GM12873 (cell line): Measurements from ENCODE around the gene ADH1A.

Experiments
- TF ChIP-seq, protein P1 (sequence below): IDR thresholded peaks from 2 replicates; pipeline ENCODE4 v1.5.1; 2012; ENCODE audit warnings: low read depth, mild to moderate bottlenecking, moderate library complexity, low read length, control low read depth; ENCODE audit not compliant: insufficient read depth; ENCODE audit errors: missing control alignments

ADH1A gene

DNA sequence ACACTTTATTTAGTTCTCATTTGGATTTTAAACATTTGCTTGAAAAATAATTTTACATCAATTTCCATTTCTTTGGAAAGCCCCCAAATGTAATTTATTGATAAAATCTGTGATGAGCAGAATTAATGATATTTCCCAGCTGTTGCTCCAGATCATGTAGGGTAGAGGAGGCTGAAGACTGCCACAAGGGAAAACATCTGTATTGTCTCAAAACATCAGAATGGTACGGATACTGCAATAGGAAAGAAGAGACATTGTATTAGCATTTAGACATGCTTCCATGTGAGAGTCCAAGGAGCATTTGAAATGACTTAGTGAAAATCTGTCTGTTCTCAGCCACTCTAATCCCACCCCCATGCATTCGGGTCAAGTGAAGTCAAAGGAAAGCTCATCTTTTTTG lies 14.4 kb downstream of the ADH1A start:
- TF ChIP-seq, protein P1, sequence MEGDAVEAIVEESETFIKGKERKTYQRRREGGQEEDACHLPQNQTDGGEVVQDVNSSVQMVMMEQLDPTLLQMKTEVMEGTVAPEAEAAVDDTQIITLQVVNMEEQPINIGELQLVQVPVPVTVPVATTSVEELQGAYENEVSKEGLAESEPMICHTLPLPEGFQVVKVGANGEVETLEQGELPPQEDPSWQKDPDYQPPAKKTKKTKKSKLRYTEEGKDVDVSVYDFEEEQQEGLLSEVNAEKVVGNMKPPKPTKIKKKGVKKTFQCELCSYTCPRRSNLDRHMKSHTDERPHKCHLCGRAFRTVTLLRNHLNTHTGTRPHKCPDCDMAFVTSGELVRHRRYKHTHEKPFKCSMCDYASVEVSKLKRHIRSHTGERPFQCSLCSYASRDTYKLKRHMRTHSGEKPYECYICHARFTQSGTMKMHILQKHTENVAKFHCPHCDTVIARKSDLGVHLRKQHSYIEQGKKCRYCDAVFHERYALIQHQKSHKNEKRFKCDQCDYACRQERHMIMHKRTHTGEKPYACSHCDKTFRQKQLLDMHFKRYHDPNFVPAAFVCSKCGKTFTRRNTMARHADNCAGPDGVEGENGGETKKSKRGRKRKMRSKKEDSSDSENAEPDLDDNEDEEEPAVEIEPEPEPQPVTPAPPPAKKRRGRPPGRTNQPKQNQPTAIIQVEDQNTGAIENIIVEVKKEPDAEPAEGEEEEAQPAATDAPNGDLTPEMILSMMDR, result no peak

DNA sequence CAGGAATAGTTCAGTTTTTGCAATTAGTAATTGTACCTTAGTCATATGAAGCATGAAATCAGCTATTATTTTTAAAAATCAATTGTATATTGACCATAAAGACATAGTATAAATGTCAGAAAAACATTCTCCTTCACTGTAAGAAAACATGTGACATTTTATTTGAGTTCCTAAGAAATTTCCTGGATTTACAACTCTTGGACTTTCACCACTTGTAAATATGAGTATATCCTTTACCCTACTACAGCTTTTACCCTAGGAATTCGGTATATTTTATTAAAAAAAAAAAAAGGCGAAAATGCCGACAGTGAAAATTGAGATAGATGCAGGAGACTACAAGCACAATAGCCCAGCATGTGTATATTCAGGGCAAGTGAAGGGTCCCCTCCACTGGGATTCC lies 14.9 kb downstream of the ADH1A start:
- TF ChIP-seq, protein P1, result no peak

DNA sequence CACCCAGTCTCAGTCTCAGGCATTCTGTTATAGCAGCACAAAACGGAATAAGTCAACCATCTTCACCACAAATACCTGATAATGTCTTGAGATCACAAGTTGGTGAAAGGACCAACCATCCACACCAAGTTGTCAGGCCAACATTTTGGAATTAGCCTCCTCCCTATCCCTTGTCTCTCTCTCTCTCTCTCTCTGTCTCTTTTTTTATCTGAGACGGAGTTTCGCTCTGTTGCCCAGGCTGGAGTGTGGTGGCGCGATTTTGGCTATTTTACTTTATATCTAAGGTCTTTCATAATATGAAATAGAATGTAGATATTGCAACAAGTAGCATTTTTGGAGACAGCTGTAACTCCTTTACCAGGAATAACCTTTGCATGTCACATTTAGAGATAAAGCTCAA lies 15.7 kb downstream of the ADH1A start:
- TF ChIP-seq, protein P1, result no peak

DNA sequence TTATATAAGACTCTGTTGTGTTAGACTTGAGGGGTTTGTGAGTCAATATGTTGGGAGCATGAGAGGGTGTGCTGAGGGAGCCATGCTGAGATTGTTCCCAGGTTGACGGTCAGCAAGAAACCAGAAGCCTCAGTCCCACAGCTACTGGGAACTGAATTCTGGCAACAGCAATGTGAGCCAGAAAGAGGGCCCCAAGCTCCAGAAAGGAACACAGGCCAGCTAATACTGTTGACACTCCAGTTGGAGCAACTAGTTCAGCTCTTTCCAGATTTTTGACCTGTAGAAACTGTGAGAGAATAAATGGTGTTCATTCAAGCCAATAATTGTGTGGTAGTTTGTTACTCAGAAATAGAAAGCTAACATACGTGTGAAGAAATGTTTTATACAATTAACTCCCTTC lies 17.1 kb downstream of the ADH1A start:
- TF ChIP-seq, protein P1, result no peak

DNA sequence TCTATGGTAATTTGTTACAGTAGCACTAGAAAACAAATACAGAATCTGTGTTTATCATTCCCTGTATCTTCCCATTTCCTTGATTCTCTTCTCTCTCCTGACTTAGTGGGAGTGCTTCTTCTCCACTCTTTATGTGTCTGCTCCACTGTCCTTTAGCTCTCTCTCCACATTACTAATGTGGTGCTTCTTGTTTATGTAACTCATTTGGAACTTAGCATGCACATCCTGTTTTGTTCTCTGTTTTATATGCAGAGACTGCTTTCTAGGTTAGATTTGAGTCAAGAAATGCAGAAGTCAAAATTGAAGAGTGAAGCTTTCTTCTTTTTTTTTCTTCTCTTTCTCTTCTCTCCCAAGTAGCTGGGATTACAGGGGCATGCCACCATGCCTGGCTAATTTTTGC lies 25.9 kb downstream of the ADH1A start:
- TF ChIP-seq, protein P1, result no peak

DNA sequence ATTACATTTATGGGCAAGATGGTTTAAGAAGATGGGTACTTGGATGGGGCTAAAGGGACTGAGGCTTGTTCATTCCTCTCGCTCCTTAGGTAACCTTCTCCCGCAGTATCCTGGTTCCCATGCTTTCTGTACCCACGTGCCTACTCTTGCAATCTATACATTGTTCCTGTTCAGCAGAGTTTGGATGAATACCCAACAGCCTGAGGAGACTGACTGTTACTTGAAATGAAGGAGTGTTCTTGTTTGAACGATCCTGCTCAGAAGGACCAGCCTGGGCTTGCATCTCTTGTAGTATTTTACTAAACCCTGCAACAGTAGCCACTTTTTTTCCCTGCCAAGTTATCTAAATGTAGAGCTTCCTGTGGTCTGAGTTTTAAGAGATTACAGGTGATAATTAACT lies 38.0 kb downstream of the ADH1A start:
- TF ChIP-seq, protein P1, result no peak

DNA sequence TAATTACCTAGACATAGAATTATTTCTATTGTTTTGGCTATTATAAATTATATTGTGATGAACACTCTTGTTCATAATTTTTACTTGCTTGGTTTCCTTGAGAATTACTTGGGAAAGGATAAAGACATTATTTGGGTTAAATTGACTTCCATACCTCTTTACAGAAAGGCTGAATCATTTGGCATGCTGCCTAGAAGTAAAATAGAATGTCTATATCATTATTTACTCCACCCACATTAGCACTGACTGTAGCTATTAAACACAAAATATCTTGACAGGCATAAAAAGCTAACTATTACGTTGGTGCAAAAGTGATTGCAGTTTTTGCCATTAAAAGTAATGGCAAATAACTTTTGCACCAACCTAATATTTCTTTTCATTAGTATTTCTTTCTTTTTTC lies 42.1 kb downstream of the ADH1A start:
- TF ChIP-seq, protein P1, result no peak

DNA sequence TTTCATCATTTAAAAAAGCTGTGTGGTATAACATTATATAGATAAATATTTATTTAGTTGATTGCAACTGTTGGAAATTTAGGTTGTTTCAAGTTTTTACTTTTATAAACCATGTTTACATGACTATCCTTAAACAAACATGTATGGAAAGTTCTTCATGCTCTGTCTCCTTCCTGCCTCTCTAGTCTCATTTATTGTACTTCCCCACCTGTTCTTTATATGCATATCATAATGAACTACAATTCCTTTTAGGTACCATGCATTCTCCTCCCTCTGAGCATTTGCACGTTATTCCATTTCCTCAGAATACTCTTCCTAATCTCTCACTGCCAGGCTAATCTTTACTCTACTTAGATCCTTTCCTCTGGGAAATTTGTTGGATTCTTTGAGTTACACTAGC lies 54.8 kb downstream of the ADH1A start:
- TF ChIP-seq, protein P1, result no peak
